ENCODE results near the gene ARIH2.
A peak's percentile ranks its signal among the peaks of the same experiment; 100 is the strongest.

DNA sequence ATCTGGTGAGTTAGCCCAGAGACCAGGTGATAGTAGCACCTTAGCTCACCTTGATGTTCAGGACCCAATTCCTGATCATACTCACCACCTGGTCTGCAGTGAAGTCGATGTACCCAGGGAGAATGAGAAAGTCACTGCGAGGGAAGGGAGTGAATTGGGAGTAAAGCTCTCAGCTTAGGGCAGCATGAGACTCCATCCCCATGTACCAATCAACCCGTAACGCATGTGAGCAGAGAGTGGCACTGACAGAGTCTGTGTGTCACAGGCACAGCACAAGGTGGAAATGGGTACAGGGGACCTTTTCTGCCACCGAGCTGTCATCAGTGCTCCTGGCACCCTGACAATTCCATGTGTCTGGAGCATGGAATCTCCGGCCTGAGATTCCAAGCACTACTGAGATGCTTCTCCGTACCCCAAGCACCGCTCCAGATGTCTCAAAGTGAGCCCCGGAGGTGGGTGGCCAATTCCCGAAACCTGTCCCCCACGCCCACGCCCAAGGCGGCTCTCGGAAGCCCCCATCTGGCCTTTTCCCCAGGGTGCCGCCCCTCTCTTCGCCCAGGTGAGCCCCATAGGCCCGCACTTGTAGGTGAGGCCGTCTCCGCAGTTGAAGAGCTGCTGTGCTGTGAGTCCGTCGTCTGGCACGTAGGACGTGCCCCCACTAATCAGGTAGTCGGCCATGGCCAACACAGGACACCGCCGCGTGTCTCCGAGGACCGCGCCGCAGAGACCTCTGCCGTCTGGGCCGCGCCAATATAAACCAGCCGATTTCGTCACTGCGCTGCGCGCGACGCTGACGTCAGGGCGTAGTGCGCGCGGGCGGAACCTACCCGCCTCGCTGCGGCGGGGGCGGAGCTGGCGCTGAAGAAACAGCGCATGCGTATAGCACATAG lies 110.3 kb downstream of the ARIH2 start, which contains the start of gene IMPDH2:
- TF ChIP-seq, protein P1, sequence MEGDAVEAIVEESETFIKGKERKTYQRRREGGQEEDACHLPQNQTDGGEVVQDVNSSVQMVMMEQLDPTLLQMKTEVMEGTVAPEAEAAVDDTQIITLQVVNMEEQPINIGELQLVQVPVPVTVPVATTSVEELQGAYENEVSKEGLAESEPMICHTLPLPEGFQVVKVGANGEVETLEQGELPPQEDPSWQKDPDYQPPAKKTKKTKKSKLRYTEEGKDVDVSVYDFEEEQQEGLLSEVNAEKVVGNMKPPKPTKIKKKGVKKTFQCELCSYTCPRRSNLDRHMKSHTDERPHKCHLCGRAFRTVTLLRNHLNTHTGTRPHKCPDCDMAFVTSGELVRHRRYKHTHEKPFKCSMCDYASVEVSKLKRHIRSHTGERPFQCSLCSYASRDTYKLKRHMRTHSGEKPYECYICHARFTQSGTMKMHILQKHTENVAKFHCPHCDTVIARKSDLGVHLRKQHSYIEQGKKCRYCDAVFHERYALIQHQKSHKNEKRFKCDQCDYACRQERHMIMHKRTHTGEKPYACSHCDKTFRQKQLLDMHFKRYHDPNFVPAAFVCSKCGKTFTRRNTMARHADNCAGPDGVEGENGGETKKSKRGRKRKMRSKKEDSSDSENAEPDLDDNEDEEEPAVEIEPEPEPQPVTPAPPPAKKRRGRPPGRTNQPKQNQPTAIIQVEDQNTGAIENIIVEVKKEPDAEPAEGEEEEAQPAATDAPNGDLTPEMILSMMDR (IDR thresholded peaks at IDR 0.05) = peak in 3 of 4 experiments; percentile 28 to 46 (median 28)
- peak; percentile 87 to 99 for TF ChIP-seq POLR2A (IDR thresholded peaks at IDR 0.05)

Measured in uterus (tissue), 2 donors.